ENCODE results near the gene TJAP1. TPM values are rescaled to one million over a fixed set of nuclear protein-coding genes. Genes with fewer than 3 reads are reported as not detected.

The TJAP1 gene
- polyA plus RNA-seq, 1 donor from 2014 or later = 11.4 TPM

GRCh38 chr6:43509984-43510826 is 32.8 kb downstream of the TJAP1 start, which contains the start of gene LRRC73:
Gene LRRC73, minus strand, starts transcription at chr6:43510346. Its CDS starts 561 bp downstream, at chr6:43509785.
- no peaks in the 10 kb centered on the region for H3K9me2 ChIP-seq (ENCODE audit: insufficient read depth, low read length)

More at GRCh38 chr6:43509984-43510826, 32.8 kb downstream of the TJAP1 start, which contains the start of gene LRRC73:
- TF ChIP-seq SMC3 (conservative IDR thresholded peaks at IDR 0.05; ENCODE audit: poor library complexity) (peak; percentile 21), EP300 (conservative IDR thresholded peaks at IDR 0.05; ENCODE audit: poor library complexity, severe bottlenecking) (peak; percentile 59), RAD21 (conservative IDR thresholded peaks at IDR 0.05) (peak; percentile 21), REST (IDR thresholded peaks at IDR 0.05; ENCODE audit: borderline replicate concordance) (peak; percentile 60), MXI1 (conservative IDR thresholded peaks at IDR 0.05; ENCODE audit: poor library complexity, severe bottlenecking) (peak; percentile 83), TAF1 (IDR thresholded peaks at IDR 0.05; ENCODE audit: low read depth) (peak; percentile 55), CTCF (IDR thresholded peaks at IDR 0.05; ENCODE audit: poor library complexity, severe bottlenecking) (no peak), EZH2 (IDR thresholded peaks at IDR 0.05; ENCODE audit: borderline replicate concordance, insufficient read depth, low read length, poor library complexity, severe bottlenecking) (no peak), POLR2AphosphoS5 (IDR thresholded peaks at IDR 0.05) (peak; percentile 83)
- Histone ChIP-seq H3K27me3 (ENCODE audit: insufficient read depth, low read depth, low read length) (no peaks in the 10 kb centered on the region), H3K9me3 (ENCODE audit: low read length) (no peaks in the 10 kb centered on the region), H3K79me2 (replicated peaks; ENCODE audit: insufficient read depth, low read length) (peaks cover 11% of the 10 kb centered on the region), H3K36me3 (ENCODE audit: insufficient read depth, low read length) (peaks cover 5% of the 10 kb centered on the region), H3F3A (ENCODE audit: insufficient read depth, low read length, poor library complexity, severe bottlenecking) (no peaks in the 10 kb centered on the region), H4K20me1 (ENCODE audit: insufficient read depth) (no peaks in the 10 kb centered on the region), H3K4me3 (ENCODE audit: low read length) (peak within 1 kb of the TSS; percentile 75), H3K4me2 (ENCODE audit: low read length) (peak within 1 kb of the TSS; percentile 87), H3K27ac (ENCODE audit: low read length) (peak within 1 kb of the TSS; percentile 76), H3K9ac (ENCODE audit: low read length) (peak within 1 kb of the TSS; percentile 81), H2AFZ (ENCODE audit: low read depth, low read length) (no peak within 1 kb of the TSS)
